ENCODE results near the gene HTR3A. TPM values are rescaled to one million over a fixed set of nuclear protein-coding genes. Genes with fewer than 3 reads are reported as not detected.

HTR3A gene
- total and polyA plus RNA-seq, 3 experiments from 2014 or later = not detected

- no peaks in the 10 kb centered on the region for H3K36me3 ChIP-seq (ENCODE audit: insufficient read depth, low read length)
- H3K27me3 Mint-ChIP-seq = peaks cover 19 to 50% of the 10 kb centered on the region in 2 donors
- POLR2A ChIA-PET = no interaction called here
- no peak for DNase-seq
- no peaks in the 10 kb centered on the region for H3K9me3 Mint-ChIP-seq
- no peak overlapping the region for H3K27ac ChIP-seq (ENCODE audit: low read depth, low read length)
- H3K9me3 ChIP-seq (ENCODE audit: low read length) = no peaks in the 10 kb centered on the region
- H3K36me3 Mint-ChIP-seq = no peaks in the 10 kb centered on the region
- H3K4me1 ChIP-seq (ENCODE audit: insufficient read depth, low read length) = no peaks in the 10 kb centered on the region
- H3K4me1 Mint-ChIP-seq = no peaks in the 10 kb centered on the region
- H3K27me3 ChIP-seq (ENCODE audit: insufficient read depth, low read length, poor library complexity, severe bottlenecking) = no peaks in the 10 kb centered on the region
- H3K4me3 ChIP-seq (ENCODE audit: low read length) = no peak overlapping the region
- H3K27ac Mint-ChIP-seq = no peak overlapping the region
- no peak overlapping the region for H3K4me3 Mint-ChIP-seq
- CTCF ChIA-PET = no interaction called here
Observed at GRCh38 chr11:113984781-113985180, 9.9 kb downstream of the HTR3A start.

- POLR2A ChIA-PET = no interaction called here
- H3K4me1 Mint-ChIP-seq = no peaks in the 10 kb centered on the region
- no peaks in the 10 kb centered on the region for H3K9me3 Mint-ChIP-seq
- Histone ChIP-seq H3K27ac (ENCODE audit: low read depth, low read length) (no peak overlapping the region), H3K9me3 (ENCODE audit: low read length) (no peaks in the 10 kb centered on the region), H3K36me3 (ENCODE audit: insufficient read depth, low read length) (no peaks in the 10 kb centered on the region), H3K4me1 (ENCODE audit: insufficient read depth, low read length) (no peaks in the 10 kb centered on the region), H3K4me3 (ENCODE audit: low read length) (no peak overlapping the region), H3K27me3 (ENCODE audit: insufficient read depth, low read length, poor library complexity, severe bottlenecking) (no peaks in the 10 kb centered on the region)
- H3K27me3 Mint-ChIP-seq = peaks cover 20 to 45% of the 10 kb centered on the region in 2 donors
- DNase-seq = no peak
- no peaks in the 10 kb centered on the region for H3K36me3 Mint-ChIP-seq
- no peak overlapping the region for H3K27ac Mint-ChIP-seq
- CTCF ChIA-PET = no interaction called here
- H3K4me3 Mint-ChIP-seq = no peak overlapping the region
Observed at GRCh38 chr11:113985906-113986305, 11.0 kb downstream of the HTR3A start.

GRCh38 chr11:113986351-113987140, 11.6 kb downstream of the HTR3A start:
- H3K27me3 ChIP-seq (ENCODE audit: insufficient read depth, low read length, poor library complexity, severe bottlenecking) = peaks cover 4% of the 10 kb centered on the region
- H3K4me1 Mint-ChIP-seq = no peaks in the 10 kb centered on the region
- H3K4me3 Mint-ChIP-seq = no peak overlapping the region
- H3K4me1 ChIP-seq (ENCODE audit: insufficient read depth, low read length) = no peaks in the 10 kb centered on the region
- no peaks in the 10 kb centered on the region for H3K36me3 Mint-ChIP-seq
- H3K27ac ChIP-seq (ENCODE audit: low read depth, low read length) = no peak overlapping the region
- POLR2A ChIA-PET = no interaction called here
- H3K27ac Mint-ChIP-seq = no peak overlapping the region
- no peak for DNase-seq
- CTCF ChIA-PET = interaction anchor here (1.4 kb wide), 1 partner anchor 275 kb away, joined by 5 read pairs; no protein-coding TSS in a partner anchor
- H3K27me3 Mint-ChIP-seq = peaks cover 22 to 50% of the 10 kb centered on the region in 2 donors
- H3K9me3 Mint-ChIP-seq = no peaks in the 10 kb centered on the region
- H3K36me3 ChIP-seq (ENCODE audit: insufficient read depth, low read length) = no peaks in the 10 kb centered on the region
- H3K4me3 ChIP-seq (ENCODE audit: low read length) = no peak overlapping the region
- no peaks in the 10 kb centered on the region for H3K9me3 ChIP-seq (ENCODE audit: low read length)

GRCh38 chr11:113989381-113989780, 14.5 kb downstream of the HTR3A start:
- Mint-ChIP-seq H3K27me3 (peaks cover 33 to 58% of the 10 kb centered on the region in 2 donors), H3K27ac (no peak overlapping the region), H3K4me3 (no peak overlapping the region), H3K4me1 (no peaks in the 10 kb centered on the region), H3K9me3 (no peaks in the 10 kb centered on the region), H3K36me3 (no peaks in the 10 kb centered on the region)
- ChIA-PET CTCF (interaction anchor here (11.6 kb wide), 1 partner anchor 273 kb away, joined by 149 read pairs; no protein-coding TSS in a partner anchor), POLR2A (no interaction called here)
- H3K27ac ChIP-seq (ENCODE audit: low read depth, low read length) = no peak overlapping the region
- H3K36me3 ChIP-seq (ENCODE audit: insufficient read depth, low read length) = no peaks in the 10 kb centered on the region
- no peaks in the 10 kb centered on the region for H3K9me3 ChIP-seq (ENCODE audit: low read length)
- no peaks in the 10 kb centered on the region for H3K4me1 ChIP-seq (ENCODE audit: insufficient read depth, low read length)
- no peak overlapping the region for H3K4me3 ChIP-seq (ENCODE audit: low read length)
- H3K27me3 ChIP-seq (ENCODE audit: insufficient read depth, low read length, poor library complexity, severe bottlenecking) = peaks cover 17% of the 10 kb centered on the region
- DNase-seq = no peak

GRCh38 chr11:113989916-113990315, 15.0 kb downstream of the HTR3A start:
- ChIA-PET CTCF (interaction anchor here (11.6 kb wide), 1 partner anchor 272 kb away, joined by 149 read pairs; no protein-coding TSS in a partner anchor), POLR2A (no interaction called here)
- no peak overlapping the region for H3K4me3 ChIP-seq (ENCODE audit: low read length)
- Mint-ChIP-seq H3K9me3 (no peaks in the 10 kb centered on the region), H3K4me3 (no peak overlapping the region), H3K4me1 (no peaks in the 10 kb centered on the region), H3K27ac (no peak overlapping the region), H3K36me3 (no peaks in the 10 kb centered on the region), H3K27me3 (peaks cover 37 to 60% of the 10 kb centered on the region in 2 donors)
- no peak overlapping the region for H3K27ac ChIP-seq (ENCODE audit: low read depth, low read length)
- H3K36me3 ChIP-seq (ENCODE audit: insufficient read depth, low read length) = no peaks in the 10 kb centered on the region
- no peak for DNase-seq
- peaks cover 17% of the 10 kb centered on the region for H3K27me3 ChIP-seq (ENCODE audit: insufficient read depth, low read length, poor library complexity, severe bottlenecking)
- no peaks in the 10 kb centered on the region for H3K4me1 ChIP-seq (ENCODE audit: insufficient read depth, low read length)
- H3K9me3 ChIP-seq (ENCODE audit: low read length) = no peaks in the 10 kb centered on the region

GRCh38 chr11:113991170-113991569, 16.3 kb downstream of the HTR3A start:
- Mint-ChIP-seq H3K4me1 (no peaks in the 10 kb centered on the region), H3K27ac (no peak overlapping the region), H3K4me3 (no peak overlapping the region), H3K36me3 (no peaks in the 10 kb centered on the region), H3K9me3 (no peaks in the 10 kb centered on the region), H3K27me3 (peaks cover 38 to 60% of the 10 kb centered on the region in 2 donors)
- CTCF ChIA-PET = interaction anchor here (1.0 to 11.6 kb wide), 2 partner anchors 12 to 271 kb away, joined by 3 to 149 read pairs; no protein-coding TSS in a partner anchor
- no peak overlapping the region for H3K27ac ChIP-seq (ENCODE audit: low read depth, low read length)
- no peaks in the 10 kb centered on the region for H3K4me1 ChIP-seq (ENCODE audit: insufficient read depth, low read length)
- no peaks in the 10 kb centered on the region for H3K36me3 ChIP-seq (ENCODE audit: insufficient read depth, low read length)
- POLR2A ChIA-PET = no interaction called here
- peaks cover 17% of the 10 kb centered on the region for H3K27me3 ChIP-seq (ENCODE audit: insufficient read depth, low read length, poor library complexity, severe bottlenecking)
- H3K9me3 ChIP-seq (ENCODE audit: low read length) = no peaks in the 10 kb centered on the region
- no peak for DNase-seq
- H3K4me3 ChIP-seq (ENCODE audit: low read length) = no peak overlapping the region

- Histone ChIP-seq H3K4me1 (ENCODE audit: insufficient read depth, low read length) (no peaks in the 10 kb centered on the region), H3K4me3 (ENCODE audit: low read length) (no peak overlapping the region)
Observed at GRCh38 chr11:113991718-113992458, 17.0 kb downstream of the HTR3A start.

More at GRCh38 chr11:113991718-113992458, 17.0 kb downstream of the HTR3A start:
- H3K36me3 ChIP-seq (ENCODE audit: insufficient read depth, low read length) = no peaks in the 10 kb centered on the region
- Mint-ChIP-seq H3K27me3 (peaks cover 35 to 54% of the 10 kb centered on the region in 2 donors), H3K4me3 (no peak overlapping the region), H3K4me1 (no peaks in the 10 kb centered on the region), H3K36me3 (no peaks in the 10 kb centered on the region), H3K9me3 (no peaks in the 10 kb centered on the region), H3K27ac (peak overlapping the region in 1 of 8 donors; percentile 66)
- no peaks in the 10 kb centered on the region for H3K9me3 ChIP-seq (ENCODE audit: low read length)
- ChIA-PET POLR2A (no interaction called here), CTCF (interaction anchor here (1.0 to 11.6 kb wide), 2 partner anchors 13 to 270 kb away, joined by 3 to 149 read pairs; no protein-coding TSS in a partner anchor)
- H3K27me3 ChIP-seq (ENCODE audit: insufficient read depth, low read length, poor library complexity, severe bottlenecking) = peaks cover 17% of the 10 kb centered on the region
- H3K27ac ChIP-seq (ENCODE audit: low read depth, low read length) = no peak overlapping the region
- DNase-seq = no peak
